ENCODE results near the gene LCN2. TPM values are rescaled to one million over a fixed set of nuclear protein-coding genes. Genes with fewer than 3 reads are reported as not detected.
"Not testable (repeated sequence)": the region's sequence is repeated elsewhere in the genome, so short reads cannot be mapped to it uniquely, and the experiment has no call there.

Gene LCN2
- polyA plus RNA-seq, 1 donor: 0.75 TPM

GRCh38 chr9:128167209-128167608 is 18.0 kb downstream of the LCN2 start:
- DNase-seq: no peak

- DNase-seq: no peak
Observed at GRCh38 chr9:128168731-128169308, 19.6 kb downstream of the LCN2 start.

- DNase-seq: no peak
Observed at GRCh38 chr9:128169492-128169891, 20.2 kb downstream of the LCN2 start.

GRCh38 chr9:128169925-128170324 is 20.7 kb downstream of the LCN2 start:
- no peak for DNase-seq

GRCh38 chr9:128174062-128174461 is 24.8 kb downstream of the LCN2 start:
- no peak for DNase-seq

GRCh38 chr9:128175102-128175563 is 25.9 kb downstream of the LCN2 start:
- DNase-seq: no peak

GRCh38 chr9:128175726-128176125 is 26.5 kb downstream of the LCN2 start:
- no peak for DNase-seq

- DNase-seq: no peak
Observed at GRCh38 chr9:128178806-128179431, 29.7 kb downstream of the LCN2 start.

GRCh38 chr9:128180001-128180400 is 30.7 kb downstream of the LCN2 start:
- DNase-seq: no peak

GRCh38 chr9:128180447-128180846 is 31.2 kb downstream of the LCN2 start:
- no peak for DNase-seq

GRCh38 chr9:128181480-128181879 is 32.2 kb downstream of the LCN2 start:
- DNase-seq: not testable (repeated sequence)

- DNase-seq: no peak
Observed at GRCh38 chr9:128182893-128183588, 33.8 kb downstream of the LCN2 start.

- no peak for DNase-seq
Observed at GRCh38 chr9:128185979-128186965, 37.0 kb downstream of the LCN2 start.

- no peak for DNase-seq
Observed at GRCh38 chr9:128187361-128187760, 38.1 kb downstream of the LCN2 start.

GRCh38 chr9:128188209-128188608 is 39.0 kb downstream of the LCN2 start:
- no peak for DNase-seq

- DNase-seq: no peak
Observed at GRCh38 chr9:128190013-128190412, 40.8 kb downstream of the LCN2 start.

GRCh38 chr9:128190516-128191405 is 41.5 kb downstream of the LCN2 start:
- DNase-seq: no peak

GRCh38 chr9:128191406-128192046 is 42.3 kb downstream of the LCN2 start, which contains the start of gene CIZ1:
Gene CIZ1 (minus strand): TSS chr9:128191572. CDS start chr9:128190857, 715 bp downstream.
- DNase-seq: peak; percentile 78

- DNase-seq: peak; percentile 86
Observed at GRCh38 chr9:128192601-128193371, 43.5 kb downstream of the LCN2 start.

Data from left kidney (tissue), 2 donors.